Lung microvascular endothelial cell (primary cell): Measurements from ENCODE around the gene RAD50. TPM values are rescaled to one million over a fixed set of nuclear protein-coding genes. Genes with fewer than 3 reads are reported as not detected.

Experiments
- total RNA-seq: library from RNA; depleted of rRNA; stranded (reverse); fragments of >200 nt; gene quantifications from 2 replicates; pipeline ENCODE4 v1.2.1, GENCODE V29; 2014

Gene RAD50
- total RNA-seq, 1 donor from 2014 or later: 6.0 TPM

Other genes with a start within 250 kb of the RAD50 start
- 3.4 and 4.1 TPM in 2 replicates for gene SLC22A5, start 187.3 kb upstream of the RAD50 start, total RNA-seq
- gene IRF1, start 66.2 kb upstream of the RAD50 start, total RNA-seq: 9.2 and 16.1 TPM in 2 replicates
- not detected in 2 replicates for gene IL5, start 13.5 kb upstream of the RAD50 start, total RNA-seq
- not detected in 2 replicates for gene IL13, start 101.2 kb downstream of the RAD50 start, total RNA-seq
- not detected in 2 replicates for gene IL4, start 117.0 kb downstream of the RAD50 start, total RNA-seq
- 3.9 and 4.2 TPM in 2 replicates for gene KIF3A, start 180.6 kb downstream of the RAD50 start, total RNA-seq
- gene CCNI2, start 190.4 kb downstream of the RAD50 start, total RNA-seq: under 0.01 TPM in 1 of 2 replicates, not detected in the other
- gene SEPTIN8, start 220.3 kb downstream of the RAD50 start, total RNA-seq: 29.2 and 30.7 TPM in 2 replicates